NCI-H1930 (cell line): ENCODE results near the gene RUNX2.

Source experiments
- DNase-seq, 2 experiments: peaks; one replicate each; lab custom pipeline; 2025; lab: John Stamatoyannopoulos, UW

The RUNX2 gene

DNA sequence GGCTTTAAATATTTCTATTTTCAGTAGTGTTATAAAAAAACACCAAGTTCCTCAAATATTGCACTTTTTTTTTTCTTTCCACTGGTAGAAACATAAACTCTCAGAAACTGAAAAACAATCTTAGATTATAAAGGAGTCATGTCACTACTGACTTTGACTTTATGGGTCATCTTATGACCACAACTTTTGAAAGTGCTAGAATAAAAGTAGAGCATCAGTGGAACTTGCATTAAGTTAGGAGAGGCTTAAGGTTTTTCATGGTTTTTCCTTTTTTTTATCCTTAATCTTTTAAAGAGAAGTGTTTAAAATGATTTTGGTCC lies 106.2 kb downstream of the RUNX2 start:
- no peak for DNase-seq

GRCh38 chr6:45436544-45437438 lies 108.7 kb downstream of the RUNX2 start:
- DNase-seq: no peak

DNA sequence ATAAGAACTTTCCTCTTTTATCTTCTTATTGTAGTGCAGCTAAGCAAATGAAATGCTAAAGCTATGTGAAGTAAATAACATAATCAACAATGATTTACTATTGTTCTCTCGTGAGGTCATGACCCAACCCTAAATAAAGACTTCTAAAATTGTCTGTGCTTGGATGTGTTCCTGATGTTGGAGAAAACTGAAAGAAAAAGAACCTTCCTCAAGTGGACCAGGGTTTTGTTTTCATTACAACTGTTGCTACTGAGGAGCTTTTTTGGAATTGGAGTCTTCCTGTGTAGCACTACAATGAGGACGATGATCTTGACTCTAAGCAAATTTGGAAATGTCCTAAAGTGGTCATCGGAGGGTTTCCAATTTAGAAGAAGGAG lies 109.3 kb downstream of the RUNX2 start:
- DNase-seq: no peak

- no peak for DNase-seq
Measured at GRCh38 chr6:45438151-45438550, 110.0 kb downstream of the RUNX2 start.

DNA sequence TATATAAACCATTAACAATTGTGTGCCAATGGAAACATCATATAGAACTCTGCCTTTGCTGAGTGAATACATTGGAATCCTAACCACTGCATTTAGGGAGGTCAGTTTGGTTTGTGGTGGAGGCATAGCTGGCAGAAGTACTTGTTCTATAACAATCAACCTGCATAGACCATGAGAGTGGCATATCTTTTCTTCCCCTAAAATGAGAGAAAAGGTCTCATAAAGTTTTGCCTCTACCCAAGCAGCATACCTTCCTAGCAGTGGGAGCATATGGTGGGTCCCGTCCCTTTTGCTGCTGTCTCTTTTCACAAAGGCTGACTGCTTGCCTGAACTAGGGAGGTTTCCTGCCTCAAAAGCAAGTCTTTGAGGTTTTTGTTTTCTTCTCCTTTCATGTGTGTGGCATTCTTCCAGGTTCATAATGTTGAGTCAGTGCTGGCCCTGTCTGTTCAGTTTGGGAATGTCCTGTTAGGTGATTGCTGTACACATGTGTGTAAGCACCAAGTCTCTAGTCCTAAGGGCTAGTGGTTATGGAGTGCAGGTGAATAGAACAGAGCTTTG lies 110.8 kb downstream of the RUNX2 start:
- no peak for DNase-seq

DNA sequence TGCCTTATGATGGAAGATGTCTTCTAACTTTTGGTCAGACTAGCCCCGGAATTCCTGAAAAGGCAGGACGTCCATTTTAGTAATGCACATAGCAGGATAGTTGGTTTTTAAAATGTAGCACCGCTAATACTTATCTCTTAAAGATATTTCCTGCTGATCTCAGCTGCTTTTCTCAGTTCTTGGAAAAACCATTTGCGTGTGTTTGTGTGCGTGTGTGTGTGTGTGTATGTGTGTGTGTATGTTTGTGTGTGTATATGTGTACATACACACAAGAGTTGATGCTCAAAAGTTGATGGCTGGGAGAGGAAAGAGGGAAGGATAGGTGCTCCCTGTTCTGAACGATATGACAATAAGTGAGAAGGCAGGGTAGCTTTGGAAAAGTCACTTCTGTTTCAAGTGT lies 111.3 kb downstream of the RUNX2 start:
- no peak for DNase-seq

DNA sequence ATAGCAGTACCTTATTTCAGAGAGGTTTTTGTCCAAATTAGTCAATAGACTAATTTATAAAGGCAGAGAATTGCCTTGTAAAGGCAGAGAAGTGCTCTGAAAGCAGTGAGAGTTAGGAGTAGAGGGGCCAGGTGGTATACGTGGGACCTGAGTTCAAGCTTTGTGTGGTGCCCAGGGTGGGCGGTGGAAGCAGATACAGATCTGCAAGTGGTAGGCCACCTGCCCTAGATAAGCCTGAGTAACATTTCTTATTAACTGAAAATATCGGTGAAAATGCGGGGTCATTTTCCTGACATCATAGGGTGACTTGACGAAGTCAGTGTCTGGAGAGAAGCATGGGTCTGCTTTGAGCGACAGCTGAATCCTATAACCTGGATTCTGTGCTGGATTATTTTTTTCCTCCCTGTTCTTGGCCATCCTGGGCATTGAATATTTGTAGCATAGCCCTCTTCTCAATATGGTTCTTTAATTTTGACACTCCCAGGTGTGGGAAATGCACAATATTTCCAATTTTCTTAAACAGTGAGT lies 111.8 kb downstream of the RUNX2 start:
- DNase-seq: no peak

DNA sequence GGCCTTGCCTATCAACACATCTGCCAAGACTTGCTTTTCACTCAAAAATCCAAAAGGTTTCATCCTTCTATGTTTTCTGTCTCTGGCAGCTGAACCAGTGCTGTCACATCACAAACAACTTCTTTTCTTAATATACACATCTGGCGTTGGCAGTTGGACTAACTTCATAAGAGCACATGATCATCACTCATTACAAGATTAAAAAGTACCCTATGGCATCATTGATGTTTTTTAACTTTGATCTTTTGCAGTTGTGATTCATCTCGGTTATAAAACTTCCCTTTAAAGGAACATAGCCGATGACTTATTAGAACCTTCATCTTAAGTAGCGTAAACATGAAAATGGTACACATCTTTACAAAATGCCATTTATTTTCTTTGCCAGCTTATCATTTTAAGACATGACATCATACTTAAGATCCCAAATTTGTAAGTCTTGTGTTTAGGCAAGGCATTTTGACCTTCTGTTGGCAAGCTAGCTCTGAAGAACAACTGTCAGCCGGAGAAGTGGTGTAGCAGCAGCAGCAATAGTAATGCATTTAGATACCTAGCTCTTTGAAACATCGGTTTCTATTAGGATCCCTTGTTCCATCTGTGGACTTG lies 113.8 kb downstream of the RUNX2 start:
- DNase-seq: no peak

DNA sequence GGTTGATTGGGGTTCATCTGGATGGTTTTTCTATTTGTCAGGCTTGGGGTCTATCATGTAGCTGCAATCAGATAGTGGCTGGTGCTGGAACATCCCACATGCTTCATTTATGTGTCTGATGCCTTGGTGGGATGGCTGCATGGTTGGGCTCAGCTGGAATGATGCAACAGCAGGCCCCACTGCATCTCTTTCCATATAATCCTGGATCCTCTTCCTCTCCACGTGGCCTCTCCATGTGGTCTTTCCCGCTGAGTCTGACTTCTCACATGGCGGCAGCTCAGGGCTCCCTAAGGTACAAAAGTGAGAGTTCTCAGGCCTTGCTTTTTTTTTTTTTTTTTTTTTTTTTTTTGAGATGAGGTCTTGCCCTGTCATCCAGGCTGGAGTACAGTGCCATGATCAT lies 114.6 kb downstream of the RUNX2 start:
- no peak for DNase-seq

DNA sequence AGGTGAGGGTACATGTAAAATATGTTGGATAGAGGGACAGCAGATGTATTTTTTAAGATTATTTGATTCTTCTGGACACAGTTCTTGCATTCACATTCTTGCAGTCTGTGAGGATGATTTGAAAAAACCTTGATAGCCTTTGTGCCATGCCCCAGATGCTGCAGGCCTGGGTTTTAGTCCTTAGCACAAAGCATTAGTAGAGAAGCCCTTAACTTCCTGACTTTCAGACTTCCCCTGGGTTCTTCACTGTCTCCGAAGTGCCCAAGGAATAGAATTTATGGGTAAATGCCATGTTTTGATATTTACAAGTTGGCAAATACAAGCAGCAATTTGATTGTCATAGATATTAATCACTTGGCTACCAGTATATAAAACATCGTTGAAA lies 117.2 kb downstream of the RUNX2 start:
- no peak for DNase-seq

- no peak for DNase-seq
Measured at GRCh38 chr6:45445749-45446549, 117.8 kb downstream of the RUNX2 start.

DNA sequence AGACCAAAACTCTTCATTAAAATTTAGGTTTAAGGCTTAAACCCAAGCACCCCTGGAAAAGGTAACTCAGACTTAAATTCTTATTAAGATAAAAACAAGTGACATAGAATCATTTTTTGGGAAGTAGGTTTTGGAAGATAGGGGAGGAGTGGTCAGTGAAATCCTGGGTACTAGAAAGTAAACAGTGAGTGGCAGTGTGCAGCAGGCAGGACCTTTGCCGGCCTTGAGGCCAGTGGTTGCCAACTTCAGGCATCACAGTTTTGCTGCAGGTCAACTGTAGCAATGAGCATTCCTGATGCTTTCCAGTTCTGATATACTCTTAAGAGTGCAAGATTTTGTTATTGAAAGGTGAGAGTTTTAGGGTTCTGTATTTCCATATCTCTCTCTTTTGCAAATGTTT lies 118.9 kb downstream of the RUNX2 start:
- no peak for DNase-seq

- no peak for DNase-seq
Measured at GRCh38 chr6:45447716-45448115, 119.6 kb downstream of the RUNX2 start.

DNA sequence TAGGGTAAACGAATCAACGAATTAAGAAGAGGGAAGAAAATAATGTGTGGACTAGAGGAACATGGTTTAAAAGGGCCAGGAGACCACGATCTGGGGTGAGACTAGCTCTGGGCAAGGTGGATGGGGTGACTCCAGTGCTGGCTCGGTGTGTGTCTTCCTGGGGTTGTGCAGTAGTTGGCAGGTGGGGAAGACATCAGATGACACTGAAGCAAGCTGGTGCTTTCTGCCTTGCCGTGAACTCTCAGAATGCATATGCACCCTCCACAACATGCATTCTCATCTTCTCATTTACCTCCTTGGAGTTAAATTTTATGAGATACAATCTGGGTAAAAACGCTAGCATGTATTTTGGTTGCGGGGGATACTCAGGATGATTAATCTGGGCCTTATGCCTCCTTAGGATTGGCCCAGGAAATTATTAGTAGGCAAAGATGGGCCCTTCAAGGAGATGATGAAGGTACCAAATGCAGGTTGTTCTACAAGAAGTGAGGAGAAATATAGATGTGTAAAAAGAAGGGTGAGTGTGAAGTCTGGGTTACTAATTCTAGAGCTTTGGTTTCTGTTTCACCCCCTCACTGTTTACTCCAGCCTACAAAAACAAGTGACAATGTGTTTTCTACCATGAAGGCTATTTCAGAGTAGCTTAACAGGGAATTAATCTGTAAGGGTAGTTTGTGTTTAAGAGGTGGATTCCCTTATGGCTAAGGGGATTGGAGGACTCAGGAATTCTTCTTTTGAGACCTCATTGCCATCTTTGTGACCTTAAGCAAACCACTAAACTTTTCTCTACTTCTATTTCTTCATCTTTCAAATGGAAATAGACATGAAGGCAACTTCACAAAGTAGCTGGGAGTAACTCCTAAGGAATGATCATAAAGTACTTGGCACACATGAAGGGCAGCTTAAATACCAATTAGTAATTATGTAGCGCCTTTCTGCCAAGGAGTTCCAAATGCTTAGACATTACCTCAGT lies 120.6 kb downstream of the RUNX2 start:
- no peak for DNase-seq

DNA sequence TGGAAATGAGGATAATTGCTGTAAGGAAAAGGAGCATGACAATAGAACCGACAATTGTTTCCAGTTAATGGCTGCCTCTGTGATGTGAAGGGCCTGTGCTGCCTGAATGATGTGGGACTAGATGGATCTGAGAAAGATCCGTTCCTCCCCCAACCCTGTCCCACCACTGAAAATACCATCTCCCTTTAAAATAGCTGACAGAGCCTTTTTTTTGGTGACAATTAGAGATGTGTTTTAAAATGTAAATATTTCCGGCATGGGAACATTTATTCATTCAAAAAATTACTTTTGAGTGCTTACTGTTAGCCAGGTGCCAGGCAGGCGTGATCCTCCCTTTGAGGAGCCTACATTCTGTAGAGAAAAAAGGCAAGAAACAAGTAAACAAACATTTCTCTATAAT lies 122.0 kb downstream of the RUNX2 start:
- DNase-seq: no peak

GRCh38 chr6:45450831-45451230 lies 122.7 kb downstream of the RUNX2 start:
- no peak for DNase-seq

GRCh38 chr6:45454008-45454911 lies 126.1 kb downstream of the RUNX2 start:
- no peak for DNase-seq

- no peak for DNase-seq
Measured at GRCh38 chr6:45455408-45455807, 127.3 kb downstream of the RUNX2 start.

DNA sequence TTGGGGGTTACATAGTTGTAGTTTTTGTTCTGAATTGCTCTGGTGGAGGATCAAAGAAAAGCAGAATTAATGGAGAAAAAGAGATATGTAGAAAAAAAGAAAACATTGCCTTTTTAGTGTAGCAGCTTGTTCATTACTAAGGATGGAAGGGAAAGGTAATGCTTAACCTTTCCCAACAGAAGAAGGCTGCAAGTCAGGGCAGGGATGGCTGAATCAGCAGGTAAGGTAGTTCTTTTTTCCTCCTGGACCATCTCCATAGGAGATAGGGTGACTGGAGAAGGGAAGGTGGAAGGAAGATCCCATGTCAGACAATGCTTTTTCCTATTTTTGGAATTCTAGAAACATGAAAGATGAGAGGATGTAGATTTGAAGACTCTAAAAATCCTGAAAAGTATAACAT lies 129.0 kb downstream of the RUNX2 start:
- DNase-seq: no peak

DNA sequence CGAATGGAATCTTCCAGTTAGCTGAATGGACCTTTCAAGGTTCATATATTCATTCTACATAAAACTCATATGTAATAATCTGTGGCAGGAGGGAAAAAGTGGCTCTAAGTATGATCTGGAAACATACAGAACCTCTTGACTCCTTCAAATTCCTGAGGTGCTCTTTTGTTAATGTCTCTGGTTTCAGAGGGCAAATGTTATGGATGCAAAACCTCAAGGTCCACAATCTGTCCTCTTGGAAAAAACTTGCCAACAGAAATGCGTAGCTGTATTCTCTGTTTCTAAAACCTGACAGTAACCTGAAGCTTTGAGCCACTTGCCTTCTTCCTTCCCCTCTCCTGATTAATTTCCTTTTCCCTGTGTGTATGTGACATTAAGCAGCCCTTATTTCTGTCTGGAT lies 130.5 kb downstream of the RUNX2 start:
- no peak for DNase-seq
